GM18502 (cell line): Measurements from ENCODE around the gene FMO2.

Experiments used
- ATAC-seq: cut with Tn5 transposase; IDR thresholded peaks from one replicate; pipeline ENCODE4 v1.9.1; 2021; ENCODE audit warnings: mild to moderate bottlenecking; ENCODE audit not compliant: unreplicated experiment, poor library complexity

FMO2 gene, protein sequence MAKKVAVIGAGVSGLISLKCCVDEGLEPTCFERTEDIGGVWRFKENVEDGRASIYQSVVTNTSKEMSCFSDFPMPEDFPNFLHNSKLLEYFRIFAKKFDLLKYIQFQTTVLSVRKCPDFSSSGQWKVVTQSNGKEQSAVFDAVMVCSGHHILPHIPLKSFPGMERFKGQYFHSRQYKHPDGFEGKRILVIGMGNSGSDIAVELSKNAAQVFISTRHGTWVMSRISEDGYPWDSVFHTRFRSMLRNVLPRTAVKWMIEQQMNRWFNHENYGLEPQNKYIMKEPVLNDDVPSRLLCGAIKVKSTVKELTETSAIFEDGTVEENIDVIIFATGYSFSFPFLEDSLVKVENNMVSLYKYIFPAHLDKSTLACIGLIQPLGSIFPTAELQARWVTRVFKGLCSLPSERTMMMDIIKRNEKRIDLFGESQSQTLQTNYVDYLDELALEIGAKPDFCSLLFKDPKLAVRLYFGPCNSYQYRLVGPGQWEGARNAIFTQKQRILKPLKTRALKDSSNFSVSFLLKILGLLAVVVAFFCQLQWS

DNA sequence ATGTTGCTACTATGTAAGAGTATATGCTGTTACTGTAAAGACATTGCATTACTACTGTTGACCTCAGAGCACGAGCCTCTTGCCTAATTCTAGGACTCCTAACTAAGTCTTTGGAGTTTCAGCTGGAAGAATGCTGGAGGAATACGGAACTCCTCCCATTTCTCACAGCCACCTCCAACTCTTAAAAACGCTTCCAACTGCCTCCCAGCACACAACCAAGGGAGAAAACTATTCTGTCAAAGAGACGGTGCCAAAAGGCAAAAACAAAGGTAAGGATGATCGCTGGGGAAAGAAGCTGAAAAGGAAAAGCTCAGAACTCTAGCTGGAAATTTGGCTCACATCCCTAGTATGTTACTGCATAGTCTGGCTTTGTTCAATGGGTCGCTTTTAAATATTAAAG, at the start of gene FMO2:
FMO2 (plus strand) TSS at position 210 of the 400 bp plus-strand sequence. CDS start 414 bp downstream, outside the sequence.
- ATAC-seq, result no peak

- ATAC-seq, result no peak
These were observed 47.5 kb upstream of the FMO2 start for GRCh38 chr1:171137580-171137979.

DNA sequence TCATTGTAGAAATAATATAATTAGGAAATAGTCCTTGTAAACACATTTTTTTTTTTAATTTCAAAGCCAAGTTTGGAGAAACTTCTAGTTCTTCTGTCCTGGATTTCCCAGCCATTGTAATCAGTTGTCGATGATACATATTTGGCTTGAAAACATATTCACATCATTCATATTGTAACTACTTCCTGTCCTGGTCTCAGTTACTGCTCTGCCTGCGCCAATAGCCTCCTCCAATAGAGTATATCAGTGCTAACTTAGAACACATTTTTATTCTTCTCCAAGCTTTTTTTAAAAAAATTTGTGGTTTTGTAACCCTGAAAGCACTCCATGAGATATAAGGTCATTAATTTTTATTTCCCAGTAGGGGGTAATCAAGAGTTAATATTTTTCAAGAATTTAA, 46.1 kb upstream of the FMO2 start:
- ATAC-seq, result no peak

DNA sequence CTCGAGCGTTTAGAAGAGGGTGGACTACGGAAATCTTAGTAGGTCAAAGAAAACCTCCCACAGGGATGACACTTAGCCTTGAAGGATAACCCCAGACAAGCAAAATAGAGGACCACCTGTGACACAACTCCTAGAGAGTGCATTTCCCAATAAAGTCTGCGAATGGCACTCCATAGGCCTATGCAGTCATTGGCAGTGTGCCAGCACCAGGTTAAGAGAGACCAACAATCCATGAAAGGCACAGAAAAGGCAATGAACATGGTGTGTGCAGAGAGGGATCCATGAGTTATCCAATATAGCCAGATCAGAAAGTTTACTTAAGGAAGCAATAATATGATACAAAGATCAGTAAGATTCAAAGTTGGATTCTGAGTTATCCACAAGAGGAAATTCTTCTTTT, 45.2 kb upstream of the FMO2 start:
- no peak for ATAC-seq

GRCh38 chr1:171140401-171140800, 44.7 kb upstream of the FMO2 start:
- ATAC-seq, result no peak

DNA sequence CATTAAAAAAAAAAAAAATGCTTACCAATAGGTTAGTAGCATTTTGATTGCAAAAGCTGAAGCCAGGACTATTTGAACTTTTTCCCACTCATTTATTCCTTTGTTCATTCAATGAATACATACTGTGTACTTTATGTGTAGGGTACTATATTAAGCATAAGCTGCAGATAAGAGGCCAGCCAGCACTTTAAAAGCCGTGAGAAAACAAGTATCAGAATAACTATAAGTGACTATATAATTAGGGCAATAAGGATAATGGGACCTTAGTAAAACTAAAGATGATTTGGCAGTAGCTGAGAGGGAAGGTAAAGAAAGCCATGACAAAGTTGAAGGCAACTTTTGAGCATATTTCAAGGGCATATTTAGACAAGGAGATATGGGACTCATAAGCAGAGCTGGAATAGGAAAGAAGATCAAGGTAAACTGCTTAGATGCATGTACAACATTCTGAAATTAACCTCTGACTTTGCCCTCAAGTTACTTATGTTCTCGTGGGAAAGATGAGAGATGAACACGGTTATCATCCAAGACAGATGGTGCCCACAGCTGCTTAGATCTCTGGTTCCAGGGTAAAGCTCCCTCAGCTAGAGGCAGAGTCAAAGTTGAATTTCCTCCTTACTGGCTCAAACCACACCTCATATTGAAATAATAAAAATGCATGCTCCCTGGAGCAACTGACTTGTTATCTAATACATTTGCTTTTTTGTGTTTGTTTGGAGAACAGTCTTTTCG, 44.0 kb upstream of the FMO2 start:
- no peak for ATAC-seq

DNA sequence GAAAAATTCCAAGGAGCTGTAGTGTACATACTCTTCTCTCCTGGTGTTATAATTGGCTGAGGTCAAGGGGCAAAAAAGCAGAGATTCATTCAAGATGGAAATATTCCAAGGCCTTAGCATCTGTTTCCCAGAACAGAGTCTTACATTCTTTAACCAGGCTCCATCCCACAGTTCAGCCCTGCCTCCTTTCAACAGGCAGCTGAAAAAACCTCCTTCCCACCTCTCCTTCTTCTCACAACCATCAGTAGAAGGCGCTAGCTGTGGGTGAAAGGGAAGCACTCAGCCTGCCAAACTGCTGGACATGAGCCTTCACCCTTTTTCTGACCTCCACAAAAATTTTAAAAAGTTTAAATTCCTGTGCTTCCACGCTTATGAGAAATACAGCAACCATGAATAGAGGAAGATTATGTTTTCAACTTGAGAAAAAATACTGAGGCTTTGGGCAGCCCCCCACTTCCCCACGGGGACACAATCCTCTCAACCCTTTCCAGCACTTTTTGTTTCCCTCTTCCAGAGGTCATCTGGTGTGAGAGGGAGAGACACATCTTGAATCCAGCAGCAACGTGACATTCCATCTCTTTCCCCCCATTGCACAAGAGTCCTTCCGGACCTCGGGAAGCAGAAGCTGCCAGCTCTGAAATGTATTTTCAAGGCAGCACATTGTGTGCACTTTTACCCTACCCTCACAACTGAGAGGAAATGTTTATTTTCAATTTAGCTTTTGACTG, 43.2 kb upstream of the FMO2 start:
- ATAC-seq, result no peak

DNA sequence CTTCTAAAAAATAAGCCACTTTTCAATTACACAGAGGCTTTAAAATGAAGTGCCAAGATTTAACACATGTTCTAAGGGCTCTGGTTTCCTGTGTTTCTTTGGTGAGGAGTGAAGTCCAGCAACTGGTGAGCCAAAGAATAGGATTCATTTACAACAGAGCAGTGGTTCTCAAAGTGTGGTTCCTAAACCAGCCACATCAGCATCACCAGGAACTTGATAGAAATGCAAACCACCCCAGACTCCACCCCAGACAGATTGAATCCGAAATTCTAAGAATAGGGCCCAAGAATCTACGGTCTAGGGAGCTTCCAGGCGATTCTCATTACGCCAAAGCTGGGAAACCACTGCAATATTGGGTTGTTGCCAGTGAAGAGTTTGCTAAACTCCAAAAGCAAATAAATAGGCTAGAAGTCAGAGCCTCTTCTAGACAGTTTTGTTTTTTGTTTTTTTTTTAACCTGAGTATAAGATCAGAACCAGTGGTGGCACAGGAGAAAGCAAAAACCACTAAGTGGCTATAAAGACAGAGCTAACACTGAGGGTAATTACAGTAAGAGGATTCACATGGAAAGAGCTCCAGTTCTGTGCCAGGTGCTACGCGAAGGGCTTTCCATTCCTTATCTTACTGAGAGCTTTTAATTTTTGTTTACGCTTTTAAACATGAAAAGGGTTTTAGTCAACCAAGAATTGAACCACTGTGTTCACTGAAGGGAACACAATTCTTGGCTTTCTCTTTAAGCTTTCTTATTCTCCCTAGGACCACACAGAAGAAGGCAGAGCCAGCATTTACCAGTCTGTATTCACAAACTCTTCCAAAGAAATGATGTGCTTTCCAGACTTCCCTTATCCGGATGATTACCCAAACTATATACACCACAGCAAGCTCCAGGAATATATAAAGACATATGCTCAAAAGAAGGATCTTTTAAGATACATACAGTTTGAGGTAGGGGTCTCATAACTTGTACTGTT, 42.4 kb upstream of the FMO2 start:
- ATAC-seq, result no peak

DNA sequence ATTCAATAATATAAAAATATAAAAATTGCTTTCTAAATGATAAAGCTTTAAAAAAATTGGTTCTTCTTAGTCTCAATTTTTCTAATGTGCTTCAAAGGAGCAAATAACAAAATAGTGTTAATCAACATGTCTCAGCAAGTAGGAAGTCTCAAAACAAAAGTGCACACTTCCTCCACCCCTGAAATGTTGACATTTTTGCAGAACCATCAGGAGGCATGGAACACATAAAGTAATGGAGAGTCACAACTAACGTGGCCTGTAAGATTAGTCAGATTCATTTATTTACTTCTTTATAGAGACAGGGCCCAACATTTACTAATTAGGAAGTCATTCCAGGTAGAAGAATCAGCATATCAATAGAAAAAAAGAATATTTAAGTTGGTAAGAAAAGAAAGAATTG, 34.9 kb upstream of the FMO2 start:
- no peak for ATAC-seq

- no peak for ATAC-seq
These were observed 32.6 kb upstream of the FMO2 start for GRCh38 chr1:171152549-171152948.

DNA sequence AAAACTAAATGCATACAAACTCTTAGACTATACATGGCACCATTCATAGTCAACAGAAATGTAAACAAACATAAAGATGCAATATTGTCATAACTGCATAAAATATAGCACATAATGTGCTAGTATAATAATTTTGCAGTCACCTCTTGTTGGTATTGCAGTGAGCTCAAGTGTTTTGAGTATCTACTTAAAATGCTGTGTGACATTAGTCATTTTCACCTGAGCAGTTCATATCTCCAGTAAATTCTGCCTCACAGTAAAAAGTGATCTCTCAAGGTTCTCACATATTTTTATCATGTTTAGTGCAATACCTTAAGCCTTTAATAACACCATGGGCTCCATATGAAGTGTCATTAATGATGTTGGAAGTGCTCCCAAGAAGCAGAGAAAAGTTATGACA, 29.6 kb upstream of the FMO2 start:
- ATAC-seq, result no peak

DNA sequence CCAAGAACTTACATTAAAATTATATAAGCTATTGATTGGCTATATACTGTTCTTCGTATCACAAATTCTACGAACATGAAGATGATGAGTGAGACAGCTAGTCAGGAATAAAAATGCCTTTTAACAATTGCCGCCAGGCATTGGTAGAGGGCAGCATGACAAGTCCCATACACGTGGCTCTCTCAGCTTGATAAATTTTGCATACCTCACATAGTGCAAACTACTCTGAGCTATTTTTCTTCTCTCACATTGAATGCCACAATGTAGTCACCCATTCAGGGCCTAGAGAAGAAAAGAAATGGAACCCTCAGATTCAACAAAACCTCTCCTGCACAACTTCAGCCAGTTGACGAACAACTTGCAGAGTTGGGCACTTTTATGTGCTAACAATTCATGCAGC, 27.0 kb upstream of the FMO2 start:
- no peak for ATAC-seq

- ATAC-seq, result no peak
These were observed 26.5 kb upstream of the FMO2 start for GRCh38 chr1:171158551-171158950.

- ATAC-seq, result no peak
These were observed 26.0 kb upstream of the FMO2 start for GRCh38 chr1:171159148-171159547.

GRCh38 chr1:171160211-171160610, 24.9 kb upstream of the FMO2 start:
- ATAC-seq, result peak; percentile 46

DNA sequence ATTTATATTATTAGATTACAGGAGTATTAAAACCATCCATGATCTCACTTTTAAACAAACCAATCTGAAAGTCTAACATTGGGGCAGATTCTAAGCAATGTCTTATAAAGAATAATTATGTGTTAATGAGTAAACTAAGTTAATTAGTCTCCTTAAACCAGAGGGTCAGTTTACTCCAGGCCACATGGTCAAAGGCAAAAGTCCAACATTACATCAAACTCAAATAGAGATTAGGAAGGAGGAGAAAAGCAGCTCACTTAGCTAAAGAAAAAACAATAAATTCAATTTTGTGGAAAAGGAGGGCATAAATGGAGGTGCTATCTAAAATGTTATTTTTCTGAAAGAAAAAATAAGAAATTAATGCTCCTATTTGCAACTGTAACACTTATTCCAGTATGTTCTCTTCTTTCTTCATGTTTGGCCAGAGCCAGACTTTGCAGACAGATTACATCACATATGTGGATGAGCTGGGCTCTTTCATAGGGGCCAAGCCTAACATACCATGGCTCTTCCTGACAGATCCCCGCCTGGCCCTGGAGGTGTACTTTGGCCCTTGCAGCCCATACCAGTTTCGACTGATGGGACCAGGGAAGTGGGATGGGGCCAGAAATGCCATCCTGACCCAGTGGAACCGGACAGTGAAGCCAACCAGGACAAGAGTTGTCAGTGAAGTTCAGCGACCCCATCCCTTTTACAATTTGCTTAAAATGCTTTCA, 24.3 kb upstream of the FMO2 start:
- no peak for ATAC-seq

DNA sequence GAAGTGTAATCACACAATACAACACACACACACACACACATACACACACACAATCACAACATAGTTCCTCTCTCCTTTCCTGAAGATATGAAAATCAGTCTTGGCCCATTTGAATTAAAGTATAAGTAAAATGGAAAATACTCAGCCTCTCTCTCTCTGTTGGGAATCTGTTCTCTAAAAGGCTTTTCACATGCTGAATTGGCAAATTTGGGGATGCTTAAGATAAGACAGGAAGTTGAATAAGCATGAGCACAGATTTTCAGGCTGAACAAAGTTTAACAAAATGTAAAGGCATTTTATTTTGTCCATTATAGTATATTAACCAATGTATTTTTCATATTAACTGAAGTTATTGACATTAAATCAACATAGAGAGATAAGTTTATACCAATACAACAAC, 23.7 kb upstream of the FMO2 start:
- ATAC-seq, result no peak

DNA sequence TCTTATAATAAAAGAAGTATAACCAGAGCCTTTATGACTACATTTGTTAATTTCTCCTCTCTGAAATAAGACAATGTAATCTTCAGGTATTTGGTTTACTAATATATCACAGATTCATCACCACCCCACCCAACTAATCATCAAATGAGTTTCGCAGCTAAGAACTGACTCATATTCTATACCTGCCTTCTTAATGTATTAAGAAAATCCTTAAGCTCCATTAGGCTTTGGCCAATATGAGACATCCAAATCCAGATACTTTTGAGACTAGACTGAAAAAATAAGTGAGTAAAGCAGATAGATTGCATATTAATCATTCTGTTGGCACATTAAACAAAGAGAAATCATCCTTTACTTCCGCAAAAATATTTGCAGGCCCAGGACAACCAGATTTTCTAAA, 18.7 kb upstream of the FMO2 start:
- no peak for ATAC-seq

- ATAC-seq, result no peak
These were observed 17.3 kb upstream of the FMO2 start for GRCh38 chr1:171167785-171168184.
